ENCODE results near the gene TMBIM1.
"Not testable (repeated sequence)": the region's sequence is repeated elsewhere in the genome, so short reads cannot be mapped to it uniquely, and the experiment has no call there.

TMBIM1 gene

GRCh38 chr2:218291318-218292047, 820 bp downstream of the TMBIM1 start:
- no peak for DNase-seq (ENCODE audit: low read depth, low spot score)

- DNase-seq (ENCODE audit: low read depth, low spot score), result no peak
These were observed 1.7 kb downstream of the TMBIM1 start for GRCh38 chr2:218290316-218291261.

- peak; percentile 45 for DNase-seq (ENCODE audit: low read depth, low spot score)
These were observed 2.5 kb downstream of the TMBIM1 start for GRCh38 chr2:218289639-218290315.

GRCh38 chr2:218286570-218287459, 5.5 kb downstream of the TMBIM1 start:
- peak; percentile 96 for DNase-seq (ENCODE audit: low read depth, low spot score)

- peak; percentile 85 for DNase-seq (ENCODE audit: low read depth, low spot score)
These were observed 6.7 kb downstream of the TMBIM1 start for GRCh38 chr2:218285604-218286003.

- peak; percentile 81 for DNase-seq (ENCODE audit: low read depth, low spot score)
These were observed 8.0 kb downstream of the TMBIM1 start for GRCh38 chr2:218284106-218284811.

- DNase-seq (ENCODE audit: low read depth, low spot score), result peak; percentile 78
These were observed 9.9 kb downstream of the TMBIM1 start for GRCh38 chr2:218282173-218282991.

GRCh38 chr2:218281449-218281848, 10.9 kb downstream of the TMBIM1 start:
- peak; percentile 43 for DNase-seq (ENCODE audit: low read depth, low spot score)

GRCh38 chr2:218280260-218280870, 11.9 kb downstream of the TMBIM1 start:
- DNase-seq (ENCODE audit: low read depth, low spot score), result no peak

- no peak for DNase-seq (ENCODE audit: low read depth, low spot score)
These were observed 13.6 kb downstream of the TMBIM1 start for GRCh38 chr2:218278531-218279360.

- no peak for DNase-seq (ENCODE audit: low read depth, low spot score)
These were observed 14.4 kb downstream of the TMBIM1 start for GRCh38 chr2:218277921-218278320.

GRCh38 chr2:218276986-218277755, 15.1 kb downstream of the TMBIM1 start:
- DNase-seq (ENCODE audit: low read depth, low spot score), result no peak

GRCh38 chr2:218275371-218276072, 16.8 kb downstream of the TMBIM1 start:
- DNase-seq (ENCODE audit: low read depth, low spot score), result no peak

- DNase-seq (ENCODE audit: low read depth, low spot score), result no peak
These were observed 17.7 kb downstream of the TMBIM1 start for GRCh38 chr2:218274586-218274985.

- no peak for DNase-seq (ENCODE audit: low read depth, low spot score)
These were observed 18.4 kb downstream of the TMBIM1 start for GRCh38 chr2:218273908-218274249.

- DNase-seq (ENCODE audit: low read depth, low spot score), result not testable (repeated sequence)
These were observed 18.9 kb downstream of the TMBIM1 start for GRCh38 chr2:218273214-218273907.
